Activated naive CD8-positive, alpha-beta T cell treated with anti-CD3 and anti-CD28 coated beads, Interleukin-2, amount 50 U/mL, for 16 hours (primary cell): ENCODE measurements around the gene PAX7.
"Not testable (repeated sequence)": the region's sequence is repeated elsewhere in the genome, so short reads cannot be mapped to it uniquely, and the experiment has no call there.

Experiments used
- DNase-seq: peaks from one replicate; pipeline ENCODE4 v3.0.0-alpha.2; 2020; ENCODE audit warnings: low read depth, low spot score

Gene PAX7

DNA sequence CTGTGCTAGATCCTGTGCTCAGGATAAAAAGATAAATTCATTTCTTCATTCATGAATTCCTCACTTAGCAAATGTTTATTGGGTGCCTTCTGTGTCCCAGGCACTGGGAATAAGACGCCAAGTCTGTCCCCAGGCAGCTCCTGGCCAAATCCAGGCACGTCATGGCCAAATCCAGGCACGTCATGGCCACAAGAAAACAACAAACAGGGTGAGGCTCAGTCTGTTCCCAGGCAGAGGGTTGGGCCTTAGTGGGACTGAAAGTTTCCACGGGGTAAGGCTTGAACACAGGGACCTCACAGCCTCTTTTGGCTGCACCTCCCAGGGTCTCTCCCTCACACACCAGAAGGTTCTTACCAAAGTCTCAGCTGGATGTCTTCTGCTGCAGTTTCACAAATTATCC is 95.7 kb downstream of the PAX7 start:
- DNase-seq, result no peak

GRCh38 chr1:18727956-18728355 is 97.3 kb downstream of the PAX7 start:
- DNase-seq, result no peak

- no peak for DNase-seq
Measured at GRCh38 chr1:18730321-18730720, 99.7 kb downstream of the PAX7 start.

GRCh38 chr1:18731148-18731547 is 100.5 kb downstream of the PAX7 start:
- no peak for DNase-seq

GRCh38 chr1:18731591-18732235 is 101.1 kb downstream of the PAX7 start:
- no peak for DNase-seq

DNA sequence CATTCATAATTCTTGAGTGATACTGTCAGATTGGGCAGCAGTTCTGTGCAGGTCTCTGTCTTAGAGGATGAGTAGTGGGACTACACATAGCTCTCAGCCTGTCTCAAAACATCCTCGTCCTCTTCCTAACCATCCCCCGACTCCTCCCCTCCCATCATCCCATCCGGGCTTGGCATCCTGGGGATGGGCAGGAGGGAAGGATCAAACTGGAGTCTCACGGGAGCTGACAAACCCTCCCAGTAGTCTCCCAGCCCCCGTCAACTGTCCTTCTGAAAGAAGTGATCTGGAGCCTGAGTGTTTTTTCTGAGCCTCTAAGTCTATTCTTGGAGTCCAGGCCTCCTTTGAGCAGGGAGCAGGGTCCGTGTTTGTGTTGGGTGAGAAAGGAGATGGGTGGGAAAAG is 102.0 kb downstream of the PAX7 start:
- no peak for DNase-seq

DNA sequence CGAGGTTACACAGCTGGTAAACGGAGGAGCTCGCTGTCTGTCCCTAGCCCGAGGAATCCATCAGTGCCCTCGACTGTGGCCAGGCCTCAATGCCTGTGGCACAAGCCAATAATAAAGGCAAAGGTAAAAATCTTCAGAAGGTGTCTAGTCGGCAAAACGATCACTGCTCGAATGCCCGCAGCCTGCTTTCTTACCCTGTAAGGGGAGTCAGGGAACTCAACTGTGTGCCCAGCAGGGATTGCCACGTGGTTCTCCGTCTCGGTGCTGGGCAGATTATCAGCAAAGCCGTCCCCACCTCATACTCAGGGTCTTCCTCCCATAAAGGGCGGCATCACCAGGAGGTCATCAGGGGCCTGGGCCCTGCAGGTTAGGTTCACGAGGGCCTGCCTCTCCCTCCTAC is 103.4 kb downstream of the PAX7 start:
- no peak for DNase-seq

DNA sequence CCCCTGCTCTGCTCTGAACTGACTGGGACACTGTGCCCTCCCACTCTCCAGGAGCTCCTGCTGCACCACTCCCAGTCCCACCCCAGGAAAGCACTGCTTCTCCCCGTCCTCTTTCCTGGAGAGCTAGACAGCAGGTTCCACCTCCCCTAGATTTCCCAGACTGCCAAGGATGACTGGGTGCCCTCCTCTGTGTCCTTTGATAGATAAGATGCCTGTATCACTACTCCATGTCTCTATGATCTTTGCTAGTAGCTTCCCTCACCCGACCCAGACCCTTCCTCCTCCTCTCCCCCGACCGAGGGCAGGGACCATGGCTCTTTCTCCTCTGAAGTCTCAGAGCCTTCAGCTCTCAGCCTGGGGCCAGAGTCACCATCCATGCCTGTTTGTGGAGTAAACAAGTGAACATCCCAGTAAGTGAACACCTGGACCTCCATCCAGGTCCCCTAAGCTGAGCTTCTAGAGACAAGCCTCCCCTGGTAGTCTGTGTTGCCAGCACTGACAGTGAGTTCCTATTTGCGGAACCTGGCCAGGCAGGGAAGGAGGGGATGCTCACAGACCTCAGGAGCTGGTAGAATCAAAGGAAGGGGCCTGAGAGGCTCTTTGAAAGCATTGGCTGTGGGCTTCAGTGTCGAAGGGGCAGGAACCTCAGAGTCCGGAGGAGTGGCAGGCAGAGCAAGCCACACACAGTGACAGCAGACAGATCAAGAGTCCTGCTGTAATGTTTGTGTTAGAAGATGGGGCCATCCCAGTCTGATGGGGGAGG is 104.0 kb downstream of the PAX7 start:
- no peak for DNase-seq

GRCh38 chr1:18735224-18735997 is 104.8 kb downstream of the PAX7 start:
- DNase-seq, result no peak

GRCh38 chr1:18736958-18737357 is 106.3 kb downstream of the PAX7 start:
- DNase-seq, result no peak

GRCh38 chr1:18738126-18738525 is 107.5 kb downstream of the PAX7 start:
- DNase-seq, result no peak

- no peak for DNase-seq
Measured at GRCh38 chr1:18738617-18739016, 108.0 kb downstream of the PAX7 start.

DNA sequence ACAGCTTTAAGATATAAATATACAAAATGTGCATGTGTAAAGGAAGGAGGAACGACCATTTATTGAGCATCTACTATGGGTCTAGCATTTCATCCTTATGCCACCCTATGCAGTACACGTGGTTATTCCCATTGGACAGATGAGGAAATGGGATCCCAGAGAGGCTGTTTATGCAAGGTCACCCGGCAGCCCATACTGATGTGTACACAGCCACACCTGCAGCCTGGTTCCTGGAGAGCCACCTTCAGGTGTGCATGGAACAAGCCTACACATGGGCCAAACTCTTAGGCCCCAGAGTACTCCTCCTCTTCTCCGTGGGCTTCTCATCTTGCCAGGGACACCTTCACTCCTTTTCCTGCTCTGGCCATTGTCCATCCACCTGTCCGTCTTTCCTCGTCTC is 108.8 kb downstream of the PAX7 start:
- no peak for DNase-seq

DNA sequence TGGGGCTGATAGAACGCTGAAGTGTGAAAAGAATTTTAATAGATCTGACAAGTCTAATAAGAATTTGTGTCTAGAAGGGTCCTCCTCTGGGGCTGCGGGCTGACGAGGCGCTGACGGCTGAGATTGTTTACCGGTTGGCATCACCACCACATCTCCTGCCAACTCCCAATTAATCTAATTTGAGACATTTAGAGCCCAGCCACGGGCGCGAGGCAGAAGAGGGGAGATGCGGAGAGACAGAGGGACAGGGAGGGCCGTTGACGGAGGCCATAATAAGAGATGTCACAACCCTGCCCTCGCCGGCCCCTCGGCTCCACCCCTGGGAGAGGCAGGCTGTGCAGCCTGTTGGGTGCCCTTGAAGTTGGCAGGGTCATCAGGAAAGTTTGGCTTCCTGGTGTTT is 109.3 kb downstream of the PAX7 start:
- no peak for DNase-seq

DNA sequence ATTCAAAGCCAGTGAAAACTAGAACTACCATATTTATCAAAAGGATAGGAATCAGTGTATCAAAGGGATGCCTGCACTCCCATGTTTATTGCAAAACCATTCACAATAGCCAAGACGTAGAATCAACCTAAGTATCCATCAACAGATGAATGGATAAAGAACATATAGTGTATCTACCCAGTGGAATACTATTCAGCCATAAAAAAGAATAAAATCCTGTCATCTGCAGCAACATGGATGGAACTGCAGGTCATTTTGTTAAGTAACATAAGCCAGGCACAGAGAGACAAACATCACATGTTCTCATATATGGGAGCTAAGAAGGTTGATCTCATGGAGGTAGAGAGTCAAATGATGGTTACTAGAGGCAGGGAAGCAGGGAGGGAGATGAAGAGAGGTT is 110.0 kb downstream of the PAX7 start:
- DNase-seq, result no peak

- DNase-seq, result no peak
Measured at GRCh38 chr1:18743233-18743632, 112.6 kb downstream of the PAX7 start.

DNA sequence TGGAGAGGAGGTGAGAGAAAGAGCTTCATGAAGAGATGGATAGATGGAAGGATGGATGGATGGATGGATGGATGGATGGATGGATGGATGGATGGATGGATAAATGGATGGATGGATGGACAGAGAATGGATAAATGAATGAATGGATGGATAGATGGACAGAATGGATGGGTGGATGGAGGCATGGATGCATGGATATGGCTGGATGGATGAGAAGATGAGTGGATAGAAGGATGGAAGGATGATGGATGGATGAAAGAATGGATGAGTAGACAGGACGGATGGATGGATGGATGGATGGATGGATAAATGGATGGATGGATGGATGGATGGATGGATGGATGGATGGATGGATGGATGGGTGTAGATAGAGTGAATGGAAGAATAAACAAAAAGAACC is 113.7 kb downstream of the PAX7 start:
- DNase-seq, result not testable (repeated sequence)

GRCh38 chr1:18746981-18747380 is 116.3 kb downstream of the PAX7 start:
- no peak for DNase-seq

DNA sequence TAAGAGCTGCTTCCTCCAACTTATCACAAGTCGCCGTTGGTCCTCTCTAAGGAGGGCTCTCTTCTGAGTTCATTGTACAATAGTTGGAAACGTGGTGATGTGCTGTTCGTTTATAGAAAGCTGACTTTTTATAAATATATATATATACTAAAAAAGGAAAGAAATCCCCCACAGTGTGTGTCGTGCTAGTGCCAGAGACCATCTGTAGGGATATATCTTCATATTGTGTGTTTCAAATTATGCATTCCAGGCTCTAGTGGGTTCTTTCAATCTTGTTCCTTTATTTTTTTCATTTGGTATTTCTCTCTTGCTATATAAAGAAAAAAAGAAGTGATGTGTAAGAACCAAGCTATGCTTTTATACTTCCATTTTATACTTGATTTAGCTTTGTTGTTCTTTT is 117.0 kb downstream of the PAX7 start:
- no peak for DNase-seq

GRCh38 chr1:18748435-18748834 is 117.8 kb downstream of the PAX7 start:
- no peak for DNase-seq

- DNase-seq, result no peak
Measured at GRCh38 chr1:18749569-18749968, 118.9 kb downstream of the PAX7 start.

DNA sequence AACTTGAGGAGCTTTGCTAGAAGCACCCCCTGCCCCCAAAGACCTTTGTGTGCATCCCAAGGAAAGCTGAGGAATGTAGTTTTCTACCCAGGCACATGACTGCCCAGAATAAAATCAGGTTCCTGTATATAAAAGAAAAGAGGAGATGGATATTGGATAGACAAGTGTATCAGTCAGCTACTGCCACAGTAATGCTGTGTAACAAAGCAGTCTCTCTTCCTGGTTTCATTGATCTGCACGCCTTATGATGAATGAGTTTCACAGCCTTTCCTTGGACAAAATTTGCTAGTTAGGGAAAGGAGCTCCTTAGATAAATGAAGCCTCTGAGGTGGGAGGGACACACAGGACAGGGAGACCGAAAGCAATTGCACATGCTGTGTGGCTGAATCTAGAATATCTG is 120.0 kb downstream of the PAX7 start:
- DNase-seq, result no peak

DNA sequence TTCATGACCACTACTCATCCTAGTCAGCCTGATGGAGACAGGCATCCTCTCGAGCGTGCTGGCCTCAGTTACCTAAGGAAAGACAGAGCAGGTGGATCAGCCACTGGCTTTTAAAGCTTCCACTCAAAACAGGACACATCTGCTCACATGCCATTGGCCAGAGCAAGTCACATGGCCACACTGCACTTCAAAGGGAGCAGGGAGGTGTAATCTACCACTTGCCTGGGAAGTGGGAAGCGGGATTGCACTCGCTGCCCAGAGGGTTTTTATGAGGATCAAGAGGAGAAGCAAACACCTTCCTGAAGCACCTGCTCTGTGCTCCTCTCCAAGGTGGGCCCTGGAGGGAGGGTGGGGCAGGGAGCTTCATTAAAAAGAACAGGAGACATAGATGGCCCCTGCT is 120.8 kb downstream of the PAX7 start:
- no peak for DNase-seq
